ENCODE measurements around the gene ARL11. TPM values are rescaled to one million over a fixed set of nuclear protein-coding genes. Genes with fewer than 3 reads are reported as not detected.
"Not testable (repeated sequence)": the region's sequence is repeated elsewhere in the genome, so short reads cannot be mapped to it uniquely, and the experiment has no call there.

The ARL11 gene
- total RNA-seq, 1 donor from 2014 or later = not detected

DNA sequence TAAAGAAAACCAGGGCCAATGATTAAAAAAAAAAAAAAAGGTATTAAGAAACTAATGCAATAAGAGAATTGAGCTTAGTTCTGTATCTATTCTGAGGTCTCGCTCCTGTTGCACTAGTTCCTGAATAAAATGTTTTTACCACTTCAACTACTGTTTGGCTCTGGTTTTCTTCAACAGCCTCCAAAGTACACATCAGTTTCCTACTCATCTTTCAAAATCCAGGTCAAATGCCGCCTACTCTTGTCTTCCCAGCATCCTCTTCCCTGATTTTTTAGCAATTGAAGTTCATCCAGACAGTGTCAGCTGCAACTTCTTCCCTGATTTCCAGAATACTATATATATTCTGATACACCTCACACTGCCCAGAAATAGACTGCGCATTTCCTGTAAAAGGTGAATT, 41.6 kb upstream of the ARL11 start:
- DNase-seq (ENCODE audit: extremely low spot score, unreplicated experiment) = no peak
- peaks cover 2% of the 10 kb centered on the region for H3K27me3 Mint-ChIP-seq
- H3K4me3 Mint-ChIP-seq = peak overlapping the region; percentile 89
- peak overlapping the region; percentile 78 for H3K27ac Mint-ChIP-seq
- TF ChIP-seq, protein P1, sequence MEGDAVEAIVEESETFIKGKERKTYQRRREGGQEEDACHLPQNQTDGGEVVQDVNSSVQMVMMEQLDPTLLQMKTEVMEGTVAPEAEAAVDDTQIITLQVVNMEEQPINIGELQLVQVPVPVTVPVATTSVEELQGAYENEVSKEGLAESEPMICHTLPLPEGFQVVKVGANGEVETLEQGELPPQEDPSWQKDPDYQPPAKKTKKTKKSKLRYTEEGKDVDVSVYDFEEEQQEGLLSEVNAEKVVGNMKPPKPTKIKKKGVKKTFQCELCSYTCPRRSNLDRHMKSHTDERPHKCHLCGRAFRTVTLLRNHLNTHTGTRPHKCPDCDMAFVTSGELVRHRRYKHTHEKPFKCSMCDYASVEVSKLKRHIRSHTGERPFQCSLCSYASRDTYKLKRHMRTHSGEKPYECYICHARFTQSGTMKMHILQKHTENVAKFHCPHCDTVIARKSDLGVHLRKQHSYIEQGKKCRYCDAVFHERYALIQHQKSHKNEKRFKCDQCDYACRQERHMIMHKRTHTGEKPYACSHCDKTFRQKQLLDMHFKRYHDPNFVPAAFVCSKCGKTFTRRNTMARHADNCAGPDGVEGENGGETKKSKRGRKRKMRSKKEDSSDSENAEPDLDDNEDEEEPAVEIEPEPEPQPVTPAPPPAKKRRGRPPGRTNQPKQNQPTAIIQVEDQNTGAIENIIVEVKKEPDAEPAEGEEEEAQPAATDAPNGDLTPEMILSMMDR (conservative IDR thresholded peaks at IDR 0.05) = no peak
- peaks cover 9% of the 10 kb centered on the region for H3K4me1 Mint-ChIP-seq (ENCODE audit: unreplicated experiment)
- peaks cover 3% of the 10 kb centered on the region for H3K36me3 Mint-ChIP-seq
- no peaks in the 10 kb centered on the region for H3K9me3 Mint-ChIP-seq

DNA sequence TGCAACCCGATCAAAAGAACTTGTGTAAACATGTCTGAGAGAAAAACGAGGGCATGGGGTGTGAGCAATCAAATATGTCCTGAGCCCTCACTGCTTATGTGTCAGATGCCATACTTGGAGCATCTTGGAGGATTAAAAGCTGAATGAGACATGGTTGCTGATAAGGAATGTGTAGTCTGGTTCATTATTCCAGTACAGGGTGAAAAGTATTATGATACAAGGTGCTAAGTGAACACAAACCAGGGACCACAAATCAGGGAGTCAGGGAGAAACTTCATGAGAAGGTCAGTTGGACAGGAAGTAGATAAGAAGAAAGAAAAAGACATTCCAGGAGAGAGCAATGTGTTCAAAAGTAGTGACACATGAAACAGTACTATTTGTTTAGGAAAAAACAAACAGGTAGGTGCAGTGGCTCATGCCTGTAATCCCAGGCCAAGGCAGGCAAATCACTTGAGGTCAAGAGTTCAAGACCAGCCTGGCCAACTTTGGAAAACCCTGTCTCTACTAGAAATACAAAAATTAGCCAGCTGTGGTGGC, 40.9 kb upstream of the ARL11 start:
- H3K27ac Mint-ChIP-seq = no peak overlapping the region

DNA sequence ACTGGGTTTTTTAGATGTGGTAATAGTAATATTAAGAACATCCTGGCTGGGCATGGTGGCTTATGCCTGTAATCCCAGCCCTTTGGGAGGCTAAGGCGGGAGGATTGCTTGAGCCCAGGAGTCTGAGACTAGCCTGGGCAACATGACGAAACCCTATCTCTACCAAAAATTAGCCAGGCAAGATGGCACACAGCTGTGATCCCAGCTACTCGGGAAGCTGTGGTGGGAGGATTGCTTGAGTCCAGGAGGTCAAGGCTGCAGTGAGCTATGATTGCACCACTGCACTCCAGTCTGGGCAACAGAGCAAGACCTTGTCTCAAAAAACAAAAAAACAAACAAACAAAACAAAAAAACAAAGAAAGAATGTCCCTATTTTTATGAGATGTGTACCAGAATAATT, 37.6 kb upstream of the ARL11 start:
- not testable (repeated sequence) for H3K36me3 Mint-ChIP-seq; H3K4me1 Mint-ChIP-seq (ENCODE audit: unreplicated experiment); H3K9me3 Mint-ChIP-seq; H3K4me3 Mint-ChIP-seq; H3K27me3 Mint-ChIP-seq; H3K27ac Mint-ChIP-seq; DNase-seq (ENCODE audit: extremely low spot score, unreplicated experiment)

More for the DNA sequence above, 40.9 kb upstream of the ARL11 start:
- Mint-ChIP-seq H3K4me1 (ENCODE audit: unreplicated experiment) (peaks cover 9% of the 10 kb centered on the region), H3K9me3 (no peaks in the 10 kb centered on the region), H3K36me3 (no peaks in the 10 kb centered on the region), H3K4me3 (peak overlapping the region; percentile 89), H3K27me3 (no peaks in the 10 kb centered on the region)
- TF ChIP-seq, protein P1 (conservative IDR thresholded peaks at IDR 0.05) = no peak
- DNase-seq (ENCODE audit: extremely low spot score, unreplicated experiment) = no peak

DNA sequence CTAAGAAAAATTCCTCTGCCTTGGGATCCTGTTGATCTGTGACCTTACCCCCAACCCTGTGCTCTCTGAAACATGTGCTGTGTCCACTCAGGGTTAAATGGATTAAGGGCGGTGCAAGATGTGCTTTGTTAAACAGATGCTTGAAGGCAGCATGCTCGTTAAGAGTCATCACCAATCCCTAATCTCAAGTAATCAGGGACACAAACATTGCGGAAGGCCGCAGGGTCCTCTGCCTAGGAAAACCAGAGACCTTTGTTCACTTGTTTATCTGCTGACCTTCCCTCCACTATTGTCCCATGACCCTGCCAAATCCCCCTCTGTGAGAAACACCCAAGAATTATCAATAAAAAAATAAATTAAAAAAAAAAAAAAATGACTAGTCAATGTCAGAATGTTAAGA, 34.4 kb upstream of the ARL11 start:
- not testable (repeated sequence) for H3K36me3 Mint-ChIP-seq; H3K4me1 Mint-ChIP-seq (ENCODE audit: unreplicated experiment); H3K27ac Mint-ChIP-seq; H3K27me3 Mint-ChIP-seq; H3K4me3 Mint-ChIP-seq; H3K9me3 Mint-ChIP-seq; DNase-seq (ENCODE audit: extremely low spot score, unreplicated experiment)

DNA sequence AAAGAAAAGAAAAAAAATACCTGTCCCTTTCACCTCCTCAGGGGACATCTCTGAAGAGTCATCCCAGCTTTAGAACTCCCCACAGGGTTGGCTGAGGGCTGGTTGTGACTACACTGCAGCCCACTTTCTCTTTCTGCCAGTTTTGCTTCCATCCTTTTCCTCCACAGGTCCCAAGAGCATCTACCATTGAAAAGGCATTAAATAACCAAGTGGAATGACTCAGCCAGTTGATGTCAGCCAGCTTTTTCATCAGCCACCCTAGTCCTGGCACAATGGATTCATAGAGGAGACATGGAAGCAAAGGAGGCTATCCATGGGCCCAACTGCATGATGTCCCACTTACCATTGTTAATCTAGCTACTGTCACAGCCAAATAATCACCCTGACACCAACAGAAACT, 33.7 kb upstream of the ARL11 start:
- H3K27me3 Mint-ChIP-seq = peaks cover 3% of the 10 kb centered on the region
- H3K4me1 Mint-ChIP-seq (ENCODE audit: unreplicated experiment) = no peaks in the 10 kb centered on the region
- no peak overlapping the region for H3K4me3 Mint-ChIP-seq
- no peaks in the 10 kb centered on the region for H3K36me3 Mint-ChIP-seq
- TF ChIP-seq, protein P1 (conservative IDR thresholded peaks at IDR 0.05) = no peak
- no peak overlapping the region for H3K27ac Mint-ChIP-seq
- no peaks in the 10 kb centered on the region for H3K9me3 Mint-ChIP-seq
- no peak for DNase-seq (ENCODE audit: extremely low spot score, unreplicated experiment)

DNA sequence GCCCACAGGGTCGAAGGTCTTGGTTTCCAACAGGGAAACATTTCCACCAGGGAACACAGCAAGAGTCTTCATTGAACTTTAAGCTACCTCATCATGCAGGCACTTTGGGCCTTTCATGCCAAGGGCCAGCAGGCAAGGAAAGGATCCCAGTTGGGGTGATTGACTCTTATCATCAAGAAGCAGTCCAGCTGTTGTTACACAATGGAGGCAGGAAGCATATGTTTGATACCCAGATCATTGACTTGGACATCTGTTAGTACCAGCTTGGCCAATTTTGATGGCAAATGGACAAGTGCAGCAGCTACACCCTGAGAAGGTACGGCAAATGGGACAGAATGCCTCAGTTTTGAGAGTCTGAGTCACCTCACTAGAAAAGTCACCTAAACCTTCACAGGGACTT, 32.1 kb upstream of the ARL11 start:
- no peaks in the 10 kb centered on the region for H3K4me1 Mint-ChIP-seq (ENCODE audit: unreplicated experiment)
- TF ChIP-seq, protein P1 (conservative IDR thresholded peaks at IDR 0.05) = no peak

More for the DNA sequence above, 32.1 kb upstream of the ARL11 start:
- Mint-ChIP-seq H3K9me3 (no peaks in the 10 kb centered on the region), H3K36me3 (no peaks in the 10 kb centered on the region), H3K4me3 (no peak overlapping the region), H3K27ac (no peak overlapping the region), H3K27me3 (peaks cover 3% of the 10 kb centered on the region)
- no peak for DNase-seq (ENCODE audit: extremely low spot score, unreplicated experiment)

All from type B pancreatic cell (in vitro differentiated cells).